Tibial artery (tissue), 4 donors: ENCODE measurements around the gene SIGLEC6.
"Not testable (repeated sequence)": the region's sequence is repeated elsewhere in the genome, so short reads cannot be mapped to it uniquely, and the experiment has no call there.

Experiments used
- DNase-seq, 2 donors: peaks; one replicate each; pipeline ENCODE4 v3.0.0-alpha.2; 2019
- H3K27ac ChIP-seq, 2 donors: fragments of 200-600 bp; sonication (generic) in 1 of 2; 1 replicate in 1 of 2; 2 replicates in 1 of 2; pipeline ENCODE4 v1.5.1; 2018 to 2019; ENCODE audit warnings: mild to moderate bottlenecking in 1 of 2
- H3K27me3 ChIP-seq, 2 donors: fragments of 200-600 bp; sonication (generic) in 1 of 2; one replicate each; pipeline versions ENCODE4 v1.5.1 to v1.6.0; 2016 to 2019
- H3K36me3 ChIP-seq, 3 donors: fragments of 200-600 bp; sonication (generic) in 2 of 3; one replicate each; pipeline ENCODE4 v1.5.1; 2016 to 2019; ENCODE audit warnings: mild to moderate bottlenecking in 2 of 3
- H3K4me1 ChIP-seq, 4 donors: fragments of 200-600 bp; sonication (generic) in 2 of 4; 1 replicate in 3 of 4; 2 replicates in 1 of 4; pipeline ENCODE4 v1.5.1; 2016 to 2019
- H3K4me3 ChIP-seq, 2 donors: fragments of 200-600 bp; sonication (generic) in 1 of 2; 1 replicate in 1 of 2; 2 replicates in 1 of 2; pipeline ENCODE4 v1.5.1; 2018 to 2019; ENCODE audit warnings: mild to moderate bottlenecking in 2 of 2
- H3K9me3 ChIP-seq, 3 donors: fragments of 200-600 bp; sonication (generic) in 1 of 3; one replicate each; pipeline ENCODE4 v1.5.1; 2016 to 2019
- intact Hi-C: fragments of 100-400 bp; cut with DNase I; formaldehyde crosslinking; loops from one replicate; pipeline ENCODE4 v1.15.0; 2023; ENCODE audit warnings: low total_unique reads
- TF ChIP-seq, protein P1 (sequence below), 2 experiments: fragments of 200-600 bp in 1 of 2; fragments of 450-650 bp in 1 of 2; IDR thresholded peaks; one replicate each; pipeline ENCODE4 v1.5.1; 2017 to 2019; ENCODE audit warnings: antibody characterized with exemption in 2 of 2, mild to moderate bottlenecking in 1 of 2, moderate library complexity in 1 of 2

SIGLEC6 gene

GRCh38 chr19:51503286-51503817, 28.1 kb downstream of the SIGLEC6 start:
- Histone ChIP-seq H3K27ac (no peak overlapping the region), H3K9me3 (peaks cover 0 to 3% (median 0%) of the 10 kb centered on the region in 3 donors), H3K36me3 (no peaks in the 10 kb centered on the region), H3K4me1 (no peaks in the 10 kb centered on the region), H3K4me3 (no peak overlapping the region), H3K27me3 (peaks cover 0 to 12% of the 10 kb centered on the region in 2 donors)
- TF ChIP-seq, protein P1, sequence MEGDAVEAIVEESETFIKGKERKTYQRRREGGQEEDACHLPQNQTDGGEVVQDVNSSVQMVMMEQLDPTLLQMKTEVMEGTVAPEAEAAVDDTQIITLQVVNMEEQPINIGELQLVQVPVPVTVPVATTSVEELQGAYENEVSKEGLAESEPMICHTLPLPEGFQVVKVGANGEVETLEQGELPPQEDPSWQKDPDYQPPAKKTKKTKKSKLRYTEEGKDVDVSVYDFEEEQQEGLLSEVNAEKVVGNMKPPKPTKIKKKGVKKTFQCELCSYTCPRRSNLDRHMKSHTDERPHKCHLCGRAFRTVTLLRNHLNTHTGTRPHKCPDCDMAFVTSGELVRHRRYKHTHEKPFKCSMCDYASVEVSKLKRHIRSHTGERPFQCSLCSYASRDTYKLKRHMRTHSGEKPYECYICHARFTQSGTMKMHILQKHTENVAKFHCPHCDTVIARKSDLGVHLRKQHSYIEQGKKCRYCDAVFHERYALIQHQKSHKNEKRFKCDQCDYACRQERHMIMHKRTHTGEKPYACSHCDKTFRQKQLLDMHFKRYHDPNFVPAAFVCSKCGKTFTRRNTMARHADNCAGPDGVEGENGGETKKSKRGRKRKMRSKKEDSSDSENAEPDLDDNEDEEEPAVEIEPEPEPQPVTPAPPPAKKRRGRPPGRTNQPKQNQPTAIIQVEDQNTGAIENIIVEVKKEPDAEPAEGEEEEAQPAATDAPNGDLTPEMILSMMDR (IDR thresholded peaks at IDR 0.05) = no peak
- DNase-seq = no peak
- intact Hi-C loops = no loop called here

- intact Hi-C loops = no loop called here
- peaks cover 0 to 10% of the 10 kb centered on the region in 2 donors for H3K27me3 ChIP-seq
- H3K4me1 ChIP-seq = no peaks in the 10 kb centered on the region
- H3K9me3 ChIP-seq = peaks cover 0 to 3% (median 0%) of the 10 kb centered on the region in 3 donors
- H3K36me3 ChIP-seq = no peaks in the 10 kb centered on the region
- no peak within 1 kb of the TSS for H3K27ac ChIP-seq
- no peak within 1 kb of the TSS for H3K4me3 ChIP-seq
- TF ChIP-seq, protein P1 (IDR thresholded peaks at IDR 0.05) = no peak
- DNase-seq = peak in 1 of 2 donors; percentile 39
Measured at GRCh38 chr19:51501594-51502263, 29.7 kb downstream of the SIGLEC6 start, which contains the start of gene SIGLEC12. Gene SIGLEC12 (minus strand): TSS chr19:51501800. CDS start chr19:51501733, 67 bp downstream.

GRCh38 chr19:51500931-51501330, 30.5 kb downstream of the SIGLEC6 start:
- H3K36me3 ChIP-seq, intact Hi-C loops, H3K9me3 ChIP-seq, H3K4me3 ChIP-seq, DNase-seq, H3K27ac ChIP-seq, H3K4me1 ChIP-seq: not testable (repeated sequence)
- H3K27me3 ChIP-seq = peaks cover 0 to 10% of the 10 kb centered on the region in 2 donors

DNA sequence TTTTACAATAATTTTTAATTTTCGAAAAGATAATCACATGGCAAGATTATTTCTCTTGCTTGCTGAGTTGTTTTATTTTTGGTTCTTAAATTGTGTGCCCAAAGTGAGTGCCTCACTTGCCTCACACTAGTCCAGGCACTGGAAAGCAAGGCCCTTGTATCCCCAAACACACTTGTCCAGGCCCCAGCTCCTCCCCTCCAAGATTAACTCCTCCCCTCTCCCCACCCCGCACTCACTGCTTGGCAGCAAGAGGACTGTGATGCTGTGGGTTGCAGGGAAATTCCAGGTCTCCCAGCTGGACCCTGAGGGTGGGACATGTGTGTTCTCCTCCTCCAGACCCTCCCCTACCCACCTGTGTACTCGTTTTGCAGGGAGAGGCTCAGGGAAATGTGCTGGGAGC, 33.8 kb downstream of the SIGLEC6 start:
- Histone ChIP-seq H3K9me3 (no peaks in the 10 kb centered on the region), H3K27ac (no peak overlapping the region), H3K4me1 (no peaks in the 10 kb centered on the region), H3K4me3 (no peak overlapping the region), H3K27me3 (peaks cover 0 to 10% of the 10 kb centered on the region in 2 donors), H3K36me3 (no peaks in the 10 kb centered on the region)
- DNase-seq = no peak
- intact Hi-C loops = no loop called here
- TF ChIP-seq, protein P1 (IDR thresholded peaks at IDR 0.05) = no peak

- no peak for DNase-seq
- intact Hi-C loops = no loop called here
- Histone ChIP-seq H3K27ac (no peak overlapping the region), H3K9me3 (no peaks in the 10 kb centered on the region), H3K27me3 (peaks cover 0 to 2% of the 10 kb centered on the region in 2 donors), H3K4me1 (no peaks in the 10 kb centered on the region), H3K4me3 (no peak overlapping the region), H3K36me3 (no peaks in the 10 kb centered on the region)
- TF ChIP-seq, protein P1 (IDR thresholded peaks at IDR 0.05) = no peak
Measured at GRCh38 chr19:51493776-51494175, 37.7 kb downstream of the SIGLEC6 start.

- intact Hi-C loops = no loop called here
- no peak overlapping the region for H3K27ac ChIP-seq
- no peaks in the 10 kb centered on the region for H3K4me1 ChIP-seq
- H3K36me3 ChIP-seq = no peaks in the 10 kb centered on the region
- no peak overlapping the region for H3K4me3 ChIP-seq
- peaks cover 0 to 2% of the 10 kb centered on the region in 2 donors for H3K27me3 ChIP-seq
- no peak for DNase-seq
- TF ChIP-seq, protein P1 (IDR thresholded peaks at IDR 0.05) = no peak
- no peaks in the 10 kb centered on the region for H3K9me3 ChIP-seq
Measured at GRCh38 chr19:51491586-51491985, 39.9 kb downstream of the SIGLEC6 start.
